ENCODE measurements around the gene GEMIN8. TPM values are rescaled to one million over a fixed set of nuclear protein-coding genes. Genes with fewer than 3 reads are reported as not detected.

The GEMIN8 gene
- total and polyA plus RNA-seq, 2 donors (not counting 1 experiment from before 2014, with no cell fraction given): 20.6 to 26.1 TPM

DNA sequence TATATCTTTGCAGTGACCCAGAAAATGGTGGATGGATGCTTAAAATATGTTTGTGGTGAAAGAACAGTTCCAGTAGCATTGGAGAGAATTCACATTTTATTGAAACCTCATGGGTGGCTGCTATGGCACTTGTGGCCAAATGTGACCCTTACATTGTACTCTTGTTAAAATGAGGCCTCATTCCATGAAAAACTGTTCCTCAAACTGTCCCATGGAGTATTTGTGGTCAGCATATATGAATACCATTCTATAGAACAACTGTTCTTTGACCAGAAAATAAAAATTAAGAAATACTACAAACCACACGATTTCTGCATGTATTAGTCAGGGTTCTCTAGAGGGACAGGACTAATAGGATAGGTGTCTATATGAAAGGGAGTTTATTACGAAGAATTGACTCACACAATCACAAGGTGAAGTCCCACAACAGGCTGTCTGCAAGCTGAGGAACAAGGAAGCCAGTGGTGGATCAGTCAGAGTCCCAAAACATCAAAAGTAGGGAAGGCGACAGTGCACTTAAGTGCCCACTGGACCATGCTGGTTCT, 35.1 kb downstream of the GEMIN8 start:
- Mint-ChIP-seq H3K4me1 (no peaks in the 10 kb centered on the region), H3K4me3 (no peak overlapping the region), H3K27ac (no peak overlapping the region), H3K9me3 (ENCODE audit: insufficient read depth) (no peaks in the 10 kb centered on the region), H3K27me3 (no peaks in the 10 kb centered on the region)
- DNase-seq: no peak
- no peaks in the 10 kb centered on the region for H4K20me1 ChIP-seq (ENCODE audit: control insufficient read depth, insufficient read depth, low read length, poor library complexity, severe bottlenecking)
- no peak for ATAC-seq (ENCODE audit: low read depth)
- H2AFZ ChIP-seq (ENCODE audit: insufficient read depth, low read depth, low read length, poor library complexity, severe bottlenecking): no peak overlapping the region
- H3K4me2 ChIP-seq (replicated peaks; ENCODE audit: low read depth, low read length, poor library complexity, severe bottlenecking): no peak overlapping the region
- H3K9me3 ChIP-seq (ENCODE audit: control extremely low read depth in 1 of 3, control insufficient read depth in 2 of 3, insufficient read depth in 1 of 3, low read length in 2 of 3): no peaks in the 10 kb centered on the region
- H3K27ac ChIP-seq (ENCODE audit: low read length in 2 of 2): no peak overlapping the region
- H3K4me1 ChIP-seq (ENCODE audit: control insufficient read depth in 2 of 2, insufficient read depth in 2 of 2, low read length in 2 of 2): no peaks in the 10 kb centered on the region
- no peaks in the 10 kb centered on the region for H3K36me3 ChIP-seq (replicated peaks in 1 of 2; ENCODE audit: control extremely low read depth in 1 of 2, control insufficient read depth in 1 of 2, extremely low read depth in 1 of 2, insufficient read depth in 2 of 2, low read length in 1 of 2)
- TF ChIP-seq, protein P1, sequence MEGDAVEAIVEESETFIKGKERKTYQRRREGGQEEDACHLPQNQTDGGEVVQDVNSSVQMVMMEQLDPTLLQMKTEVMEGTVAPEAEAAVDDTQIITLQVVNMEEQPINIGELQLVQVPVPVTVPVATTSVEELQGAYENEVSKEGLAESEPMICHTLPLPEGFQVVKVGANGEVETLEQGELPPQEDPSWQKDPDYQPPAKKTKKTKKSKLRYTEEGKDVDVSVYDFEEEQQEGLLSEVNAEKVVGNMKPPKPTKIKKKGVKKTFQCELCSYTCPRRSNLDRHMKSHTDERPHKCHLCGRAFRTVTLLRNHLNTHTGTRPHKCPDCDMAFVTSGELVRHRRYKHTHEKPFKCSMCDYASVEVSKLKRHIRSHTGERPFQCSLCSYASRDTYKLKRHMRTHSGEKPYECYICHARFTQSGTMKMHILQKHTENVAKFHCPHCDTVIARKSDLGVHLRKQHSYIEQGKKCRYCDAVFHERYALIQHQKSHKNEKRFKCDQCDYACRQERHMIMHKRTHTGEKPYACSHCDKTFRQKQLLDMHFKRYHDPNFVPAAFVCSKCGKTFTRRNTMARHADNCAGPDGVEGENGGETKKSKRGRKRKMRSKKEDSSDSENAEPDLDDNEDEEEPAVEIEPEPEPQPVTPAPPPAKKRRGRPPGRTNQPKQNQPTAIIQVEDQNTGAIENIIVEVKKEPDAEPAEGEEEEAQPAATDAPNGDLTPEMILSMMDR (IDR thresholded peaks at IDR 0.05): no peak
- TF ChIP-seq EZH2 (IDR thresholded peaks at IDR 0.05; ENCODE audit: borderline replicate concordance, insufficient read depth, low read depth, low read length, poor library complexity, severe bottlenecking): no peak
- intact Hi-C loops (cut with micrococcal nuclease): no loop called here
- no peaks in the 10 kb centered on the region for H3K27me3 ChIP-seq (replicated peaks in 1 of 4; ENCODE audit: control extremely low read depth in 1 of 4, control insufficient read depth in 3 of 4, insufficient read depth in 4 of 4, low read length in 3 of 4)
- no peaks in the 10 kb centered on the region for H3K79me2 ChIP-seq (ENCODE audit: control insufficient read depth, insufficient read depth, low read length)
- H3K9ac ChIP-seq (ENCODE audit: low read length): no peak overlapping the region
- CTCF ChIA-PET: no interaction called here
- POLR2A ChIA-PET: no interaction called here
- H3K4me3 ChIP-seq (ENCODE audit: control extremely low read depth in 1 of 5, extremely low read depth in 1 of 5, insufficient read depth in 1 of 5, low read depth in 2 of 5, low read length in 4 of 5): no peak overlapping the region
- WGBS (ENCODE audit: insufficient coverage): no CpG with 5 or more reads among the region's 3 CpGs

DNA sequence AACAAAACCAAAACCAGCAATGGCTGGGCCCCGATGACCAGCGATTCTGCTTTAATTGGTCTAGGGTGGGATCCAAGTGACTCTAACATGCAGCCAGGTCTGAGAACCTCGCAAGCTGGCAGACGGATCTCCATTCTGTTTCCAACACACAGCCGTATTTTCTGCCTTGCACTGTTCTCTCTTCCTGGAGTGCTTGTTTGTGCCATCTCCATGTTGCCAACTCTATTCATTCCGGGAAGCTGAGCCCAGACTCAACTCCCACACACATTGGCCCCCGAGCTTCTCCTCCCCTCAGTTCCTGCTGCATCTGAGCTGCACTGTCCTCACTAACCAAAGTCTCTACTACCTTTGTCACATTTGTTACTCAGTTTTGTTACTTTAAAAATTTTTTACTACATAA, 35.6 kb downstream of the GEMIN8 start:
- Histone ChIP-seq H3K4me3 (ENCODE audit: control extremely low read depth in 1 of 5, extremely low read depth in 1 of 5, insufficient read depth in 1 of 5, low read depth in 2 of 5, low read length in 4 of 5) (no peak overlapping the region), H3K79me2 (ENCODE audit: control insufficient read depth, insufficient read depth, low read length) (no peaks in the 10 kb centered on the region), H2AFZ (ENCODE audit: insufficient read depth, low read depth, low read length, poor library complexity, severe bottlenecking) (no peak overlapping the region), H3K4me1 (ENCODE audit: control insufficient read depth in 2 of 2, insufficient read depth in 2 of 2, low read length in 2 of 2) (no peaks in the 10 kb centered on the region), H3K9me3 (ENCODE audit: control extremely low read depth in 1 of 3, control insufficient read depth in 2 of 3, insufficient read depth in 1 of 3, low read length in 2 of 3) (no peaks in the 10 kb centered on the region), H3K27ac (ENCODE audit: low read length in 2 of 2) (no peak overlapping the region), H3K27me3 (replicated peaks in 1 of 4; ENCODE audit: control extremely low read depth in 1 of 4, control insufficient read depth in 3 of 4, insufficient read depth in 4 of 4, low read length in 3 of 4) (no peaks in the 10 kb centered on the region), H3K36me3 (replicated peaks in 1 of 2; ENCODE audit: control extremely low read depth in 1 of 2, control insufficient read depth in 1 of 2, extremely low read depth in 1 of 2, insufficient read depth in 2 of 2, low read length in 1 of 2) (no peaks in the 10 kb centered on the region), H3K4me2 (replicated peaks; ENCODE audit: low read depth, low read length, poor library complexity, severe bottlenecking) (no peak overlapping the region), H4K20me1 (ENCODE audit: control insufficient read depth, insufficient read depth, low read length, poor library complexity, severe bottlenecking) (no peaks in the 10 kb centered on the region), H3K9ac (ENCODE audit: low read length) (no peak overlapping the region)
- POLR2A ChIA-PET: no interaction called here
- TF ChIP-seq EZH2 (IDR thresholded peaks at IDR 0.05; ENCODE audit: borderline replicate concordance, insufficient read depth, low read depth, low read length, poor library complexity, severe bottlenecking): no peak
- TF ChIP-seq, protein P1 (IDR thresholded peaks at IDR 0.05): no peak
- CTCF ChIA-PET: no interaction called here
- Mint-ChIP-seq H3K4me3 (no peak overlapping the region), H3K4me1 (no peaks in the 10 kb centered on the region), H3K27ac (no peak overlapping the region), H3K9me3 (ENCODE audit: insufficient read depth) (no peaks in the 10 kb centered on the region), H3K27me3 (no peaks in the 10 kb centered on the region)
- intact Hi-C loops (cut with micrococcal nuclease): no loop called here
- WGBS (ENCODE audit: insufficient coverage): 100% methylated on average over 3 of the region's 7 CpGs
- ATAC-seq (ENCODE audit: low read depth) (no peak), DNase-seq (no peak)
